SU-DHL-6 (cell line): Measurements from ENCODE around the gene SRGAP1.

Experiments used
- H2AFZ ChIP-seq: fragments of 200-600 bp; sonication (generic); 2 replicates; pipeline ENCODE4 v1.6.1; 2014; ENCODE audit warnings: low read depth, mild to moderate bottlenecking, moderate library complexity, mixed read lengths, antibody characterized with exemption, low read length; ENCODE audit not compliant: severe bottlenecking
- H3F3A ChIP-seq: fragments of 200-600 bp; shearing (Covaris generic); 2 replicates; pipeline ENCODE4 v1.6.0; 2016; ENCODE audit warnings: antibody characterized with exemption, mild to moderate bottlenecking; ENCODE audit not compliant: insufficient read depth
- H3K27ac ChIP-seq: fragments of 200-600 bp; sonication (generic); 2 replicates; pipeline ENCODE4 v1.5.1; 2016; ENCODE audit warnings: low read depth, mild to moderate bottlenecking, low read length, moderate library complexity, mixed read lengths
- H3K27me3 ChIP-seq: fragments of 200-600 bp; sonication (generic), shearing (Covaris generic); 2 replicates; pipeline ENCODE4 v1.6.0; 2014; ENCODE audit warnings: mild to moderate bottlenecking, low read length
- H3K36me3 ChIP-seq: fragments of 200-600 bp; sonication (generic); 2 replicates; pipeline ENCODE4 v1.6.1; 2014; ENCODE audit warnings: mild to moderate bottlenecking, low read length, mixed read lengths
- H3K4me2 ChIP-seq: fragments of 300-600, 200-600 bp; shearing (Covaris generic), sonication (generic); 2 replicates; pipeline ENCODE4 v1.6.0; 2014; ENCODE audit warnings: low read length, low read depth, mild to moderate bottlenecking; ENCODE audit not compliant: poor library complexity, severe bottlenecking
- H3K4me3 ChIP-seq: fragments of 200-600 bp; sonication (generic); 2 replicates; pipeline ENCODE4 v1.5.1; 2014; ENCODE audit warnings: antibody characterized with exemption, low read length, mild to moderate bottlenecking, mixed read lengths; ENCODE audit not compliant: insufficient read depth, poor library complexity, severe bottlenecking
- H3K79me2 ChIP-seq: fragments of 200-600 bp; sonication (generic); 2 replicates; pipeline ENCODE4 v1.6.1; 2014; ENCODE audit warnings: mild to moderate bottlenecking, low read length, moderate library complexity; ENCODE audit not compliant: insufficient read depth
- H3K9ac ChIP-seq: fragments of 200-600 bp; sonication (generic); 2 replicates; pipeline ENCODE4 v1.7.0; 2014; ENCODE audit warnings: mild to moderate bottlenecking, low read length
- H3K9me2 ChIP-seq: fragments of 200-600 bp; sonication (generic); replicated peaks from 2 replicates; pipeline ENCODE4 v1.6.1; 2014; ENCODE audit warnings: low read length; ENCODE audit not compliant: insufficient read depth
- H3K9me3 ChIP-seq: fragments of 200-600 bp; sonication (generic); 2 replicates; pipeline ENCODE4 v1.6.1; 2014; ENCODE audit warnings: low read length, mixed read lengths; ENCODE audit not compliant: insufficient read depth
- H4K20me1 ChIP-seq: fragments of 200-600 bp; sonication (generic); 2 replicates; pipeline ENCODE4 v1.6.1; 2014; ENCODE audit warnings: low read depth, mild to moderate bottlenecking, antibody characterized with exemption, low read length, moderate library complexity, mixed read lengths
- CTCF ChIP-seq: fragments of 200-600 bp; sonication (generic); IDR thresholded peaks from one replicate; pipeline ENCODE4 v1.5.1; 2017; ENCODE audit warnings: antibody characterized with exemption, mild to moderate bottlenecking, low read length, moderate library complexity; ENCODE audit not compliant: insufficient read depth, poor library complexity, severe bottlenecking
- EZH2phosphoT487 ChIP-seq: fragments of 200-600 bp; sonication (generic), shearing (Covaris generic); conservative IDR thresholded peaks from 2 replicates; pipeline ENCODE4 v1.6.1; 2018; ENCODE audit warnings: mild to moderate bottlenecking, antibody characterized with exemption, low read length, moderate library complexity, mixed read lengths

The SRGAP1 gene

GRCh38 chr12:64145226-64145625 is 300.7 kb downstream of the SRGAP1 start:
- Histone ChIP-seq H3K9me3 (no peaks in the 10 kb centered on the region), H3F3A (no peaks in the 10 kb centered on the region), H3K4me3 (no peak overlapping the region), H3K9ac (no peak overlapping the region), H3K36me3 (no peaks in the 10 kb centered on the region), H3K27me3 (no peaks in the 10 kb centered on the region), H4K20me1 (no peaks in the 10 kb centered on the region), H3K79me2 (no peaks in the 10 kb centered on the region), H3K9me2 (no peaks in the 10 kb centered on the region), H2AFZ (no peak overlapping the region), H3K27ac (no peak overlapping the region), H3K4me2 (no peak overlapping the region)
- TF ChIP-seq EZH2phosphoT487 (no peak), CTCF (no peak)

GRCh38 chr12:64147011-64147631 is 302.6 kb downstream of the SRGAP1 start:
- Histone ChIP-seq H3K36me3 (no peaks in the 10 kb centered on the region), H2AFZ (no peak overlapping the region)

GRCh38 chr12:64147875-64148274 is 303.4 kb downstream of the SRGAP1 start:
- Histone ChIP-seq H4K20me1 (no peaks in the 10 kb centered on the region), H3K27ac (no peak overlapping the region), H3F3A (no peaks in the 10 kb centered on the region), H3K4me2 (no peak overlapping the region), H3K27me3 (no peaks in the 10 kb centered on the region), H3K9me3 (no peaks in the 10 kb centered on the region), H3K9ac (no peak overlapping the region), H3K79me2 (no peaks in the 10 kb centered on the region), H3K9me2 (no peaks in the 10 kb centered on the region), H3K4me3 (no peak overlapping the region), H2AFZ (no peak overlapping the region), H3K36me3 (no peaks in the 10 kb centered on the region)
- TF ChIP-seq CTCF = no peak
- TF ChIP-seq EZH2phosphoT487 = no peak

More at GRCh38 chr12:64147011-64147631, 302.6 kb downstream of the SRGAP1 start:
- no peak overlapping the region for H3K4me3 ChIP-seq
- no peaks in the 10 kb centered on the region for H3K9me2 ChIP-seq
- no peak overlapping the region for H3K9ac ChIP-seq
- TF ChIP-seq CTCF (no peak), EZH2phosphoT487 (no peak)
- H3K9me3 ChIP-seq = no peaks in the 10 kb centered on the region
- H3K27ac ChIP-seq = no peak overlapping the region
- H3K4me2 ChIP-seq = no peak overlapping the region
- H3K79me2 ChIP-seq = no peaks in the 10 kb centered on the region
- no peaks in the 10 kb centered on the region for H4K20me1 ChIP-seq
- no peaks in the 10 kb centered on the region for H3F3A ChIP-seq
- H3K27me3 ChIP-seq = no peaks in the 10 kb centered on the region
